Muscle of arm (tissue), 12 donors: ENCODE results near the gene PIK3R6. TPM values are rescaled to one million over a fixed set of nuclear protein-coding genes. Genes with fewer than 3 reads are reported as not detected.
"Not testable (repeated sequence)": the region's sequence is repeated elsewhere in the genome, so short reads cannot be mapped to it uniquely, and the experiment has no call there.

ENCODE experiments used
- DNase-seq: peaks from one replicate; pipeline ENCODE4 v3.0.0-alpha.2; 2013
- polyA plus RNA-seq, 12 donors: library from polyadenylated mRNA; unstranded; fragments of 120-200 nt; gene quantifications; one replicate each; pipeline ENCODE4 v1.2.1, GENCODE V29; 2013; ENCODE audit not compliant: insufficient read length in 12 of 12

PIK3R6 gene
- polyA plus RNA-seq, 12 donors: 3.0 to 5.8 (median 4.1) TPM; not detected in 1

DNA sequence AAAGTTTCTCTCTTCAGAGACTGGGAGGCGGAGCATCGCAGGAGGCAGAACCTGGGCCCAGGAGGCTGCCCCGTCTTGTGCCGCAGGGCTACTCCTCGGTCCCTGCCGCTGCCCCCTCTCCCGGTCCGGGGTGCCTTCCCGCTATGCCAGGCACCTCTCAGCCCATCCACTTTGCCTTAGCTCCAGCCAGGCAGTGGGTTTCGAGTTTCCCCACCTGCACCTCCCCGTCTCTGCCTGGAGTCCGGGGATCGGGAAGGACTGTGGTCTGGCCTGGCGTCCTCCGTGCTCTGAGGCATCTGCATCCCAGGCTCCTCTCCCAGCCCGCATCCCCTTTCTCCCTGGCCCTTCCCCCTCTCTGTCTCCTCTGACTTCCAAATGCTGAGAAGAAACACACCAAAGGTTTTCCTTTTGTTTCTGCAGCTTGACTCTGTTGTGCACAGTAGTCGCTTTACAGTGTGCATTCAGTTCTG is 26.8 kb upstream of the PIK3R6 start:
- peak; percentile 23 for DNase-seq

DNA sequence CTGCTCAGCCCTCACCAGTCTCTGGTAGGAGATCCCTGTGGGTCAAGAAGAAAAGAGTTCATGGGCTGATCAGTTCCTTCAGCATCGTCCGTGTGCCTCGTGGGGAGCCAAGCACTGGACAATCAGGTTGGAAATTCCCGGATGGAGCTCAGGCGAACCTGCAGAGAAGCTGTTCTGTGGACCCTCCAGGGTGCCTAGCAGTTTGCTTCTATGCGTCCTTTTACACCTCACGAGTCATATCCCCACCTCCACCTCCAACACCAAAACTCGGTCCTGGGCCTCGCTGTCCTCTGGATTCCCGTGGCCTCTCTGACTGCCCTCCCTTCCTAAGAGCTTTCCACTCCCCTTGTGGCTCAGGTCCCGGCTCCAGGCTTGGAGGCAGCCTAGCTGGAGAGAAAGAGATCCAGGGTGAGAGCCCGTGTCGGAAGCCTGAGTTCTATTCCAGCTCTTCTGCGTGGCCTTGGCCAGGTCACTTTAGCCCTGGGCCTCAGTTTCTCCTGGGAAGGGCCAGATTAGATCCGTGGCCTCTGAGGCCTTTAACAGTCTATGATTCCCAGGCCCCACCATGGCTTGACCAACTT is 26.2 kb upstream of the PIK3R6 start:
- no peak for DNase-seq

DNA sequence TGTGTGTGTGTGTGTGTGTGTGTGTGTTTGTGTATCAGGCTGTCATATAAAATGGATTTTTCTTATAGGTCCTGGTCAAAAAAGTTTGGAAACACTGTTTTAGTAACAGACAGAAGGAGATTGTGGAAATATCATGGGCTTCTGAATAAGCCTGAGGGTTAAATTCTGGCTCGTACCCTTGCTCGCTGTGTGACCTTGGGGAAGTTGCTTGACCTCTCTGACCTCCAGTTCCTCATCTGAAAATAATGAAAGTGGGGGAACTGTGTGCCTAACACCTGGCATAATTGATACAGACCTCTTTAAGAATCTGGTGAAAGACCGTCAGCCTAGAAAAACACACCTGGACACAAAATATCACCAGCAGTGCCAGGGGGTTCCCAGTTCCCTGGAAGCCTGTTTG is 25.6 kb upstream of the PIK3R6 start:
- DNase-seq: no peak

DNA sequence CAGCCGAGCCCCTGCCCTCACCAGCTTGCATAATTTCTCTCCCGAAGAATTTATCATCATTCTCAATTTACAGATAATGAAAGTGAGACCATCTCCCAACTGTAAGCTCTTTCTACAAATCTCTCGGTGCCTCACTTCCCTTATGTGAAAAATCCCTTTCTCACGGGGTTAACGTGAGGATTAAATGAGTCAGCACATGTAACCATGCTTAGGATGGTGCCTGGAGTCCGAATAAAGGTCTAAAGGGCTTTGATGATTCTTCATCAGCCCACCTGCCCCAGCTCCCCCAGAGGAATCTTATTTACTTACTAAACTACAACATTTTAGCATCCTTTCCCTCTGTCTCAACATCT is 24.8 kb upstream of the PIK3R6 start:
- DNase-seq: no peak

DNA sequence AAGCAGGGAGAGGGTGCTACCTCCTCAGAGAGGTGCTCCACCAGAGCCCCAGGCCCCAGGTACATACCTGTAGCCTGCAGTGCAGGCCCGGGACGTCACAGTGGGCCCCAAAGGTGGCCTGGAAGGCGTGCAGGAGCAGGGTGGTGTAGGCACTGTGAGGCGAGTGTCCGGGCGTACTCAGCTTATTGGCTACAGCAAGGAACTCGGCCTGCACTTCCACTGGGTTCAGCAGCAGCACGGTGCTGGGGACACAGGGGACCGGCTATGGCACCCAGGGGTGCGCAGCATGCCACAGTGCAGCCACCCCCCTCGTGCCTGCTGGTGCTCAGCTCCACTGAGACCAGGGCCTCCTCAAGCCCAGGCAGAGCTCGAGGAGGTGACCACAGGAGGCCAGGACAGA is 23.2 kb upstream of the PIK3R6 start:
- DNase-seq: no peak

DNA sequence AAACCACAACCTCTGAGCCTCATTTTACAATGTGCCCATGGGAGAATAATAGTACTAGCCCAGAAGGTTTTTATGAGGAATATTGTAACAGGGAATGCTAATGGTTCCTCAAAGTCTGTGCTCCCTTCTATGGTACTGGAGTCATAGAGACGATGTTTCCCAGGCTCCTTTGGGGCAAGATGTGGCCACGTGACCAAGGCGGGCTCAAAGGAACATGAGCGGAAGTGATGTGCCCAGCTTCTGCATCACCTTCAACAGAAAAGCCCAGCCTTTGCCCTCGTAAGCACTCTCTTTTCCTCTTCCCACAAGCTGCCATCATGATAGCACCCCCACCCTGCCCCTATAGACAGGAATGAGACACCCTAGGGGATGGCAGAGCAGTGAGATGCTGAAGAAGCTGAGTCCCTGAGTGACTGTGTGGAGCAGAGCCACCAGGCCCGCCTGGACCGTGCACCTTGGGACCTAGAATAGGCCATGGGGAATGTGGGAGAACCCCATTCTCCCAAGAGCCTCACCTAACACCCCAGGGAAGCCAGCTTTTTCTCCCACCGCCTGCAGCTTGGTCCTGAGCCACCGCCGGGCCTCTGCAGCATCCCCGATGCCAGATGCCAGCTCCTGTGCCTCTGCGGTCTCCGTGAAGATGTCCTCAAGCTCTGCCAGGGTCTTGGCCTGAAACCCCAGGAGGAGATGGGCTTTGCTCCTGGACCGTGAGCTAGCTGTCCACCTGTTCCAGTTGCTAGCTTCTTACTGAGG is 22.2 kb upstream of the PIK3R6 start:
- no peak for DNase-seq

DNA sequence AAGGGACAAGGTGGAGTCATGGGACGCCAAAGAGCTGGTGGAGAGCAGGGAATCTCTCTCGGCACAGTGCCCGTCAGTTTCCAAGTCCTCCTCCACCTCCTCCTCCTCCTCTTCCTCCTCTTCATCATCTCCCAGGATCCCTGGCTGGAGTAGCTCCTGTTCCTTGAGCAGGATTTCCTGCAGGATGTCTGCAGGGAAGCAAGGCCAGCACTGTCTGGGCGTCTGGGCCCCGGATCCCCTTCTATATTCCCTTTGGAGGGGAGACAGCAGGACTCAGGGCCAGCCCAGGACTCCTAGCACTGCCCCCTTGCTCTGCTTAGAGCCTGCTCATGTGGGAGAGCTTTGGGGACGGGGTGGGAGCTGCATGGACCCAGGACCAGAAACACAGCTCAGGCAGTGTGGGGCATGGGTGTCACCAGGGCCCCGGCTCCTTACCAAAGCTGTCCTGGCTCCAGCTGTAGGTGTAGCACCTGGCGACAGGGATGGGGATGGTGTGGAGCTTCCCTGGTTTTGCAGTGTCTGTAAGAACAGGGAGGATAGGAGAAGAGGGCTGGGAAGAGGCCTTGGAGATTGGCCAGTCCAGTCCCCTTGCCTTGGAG is 21.3 kb upstream of the PIK3R6 start:
- no peak for DNase-seq

DNA sequence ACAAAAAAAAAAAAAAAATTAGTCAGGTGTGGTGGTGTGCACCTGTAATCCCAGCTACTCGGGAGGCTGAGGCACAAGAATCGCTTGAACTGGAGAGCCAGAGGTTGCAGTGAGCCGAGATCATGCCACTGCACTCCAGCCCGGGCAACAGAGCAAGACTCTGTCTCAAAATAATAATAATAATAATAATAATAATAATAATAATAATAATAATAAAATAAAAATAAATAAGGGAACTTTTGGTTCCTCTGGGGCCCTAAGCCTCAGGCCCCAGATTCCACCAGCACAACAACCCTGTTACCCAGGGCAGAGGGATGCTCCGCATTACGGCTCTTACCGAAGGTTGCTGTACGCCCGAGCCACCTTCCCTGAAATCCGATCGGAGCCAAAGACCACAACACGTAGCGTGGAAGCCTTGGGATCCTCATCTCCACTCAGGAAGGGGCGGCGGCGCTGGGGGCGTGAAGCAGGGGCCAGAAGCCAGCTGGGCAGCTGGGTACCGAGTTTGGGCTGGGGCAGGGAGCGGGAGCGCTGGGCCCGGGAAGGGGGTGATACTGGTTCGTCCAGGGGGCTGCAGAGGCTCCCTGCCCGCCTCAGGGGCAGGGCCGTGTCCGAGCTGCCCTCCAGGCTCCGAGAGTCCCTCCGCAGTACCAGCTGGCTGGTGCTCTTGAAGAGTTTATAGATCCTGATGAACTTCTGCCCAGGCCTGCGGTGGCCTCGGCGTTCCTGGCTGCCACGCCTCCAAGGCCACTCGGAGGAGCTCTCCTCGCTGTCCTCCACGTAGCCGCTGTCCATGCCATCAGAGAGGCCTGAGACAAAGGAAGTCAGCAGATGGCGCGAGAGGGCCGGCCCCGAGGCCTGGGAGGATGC is 20.6 kb upstream of the PIK3R6 start:
- peak; percentile 29 for DNase-seq

DNA sequence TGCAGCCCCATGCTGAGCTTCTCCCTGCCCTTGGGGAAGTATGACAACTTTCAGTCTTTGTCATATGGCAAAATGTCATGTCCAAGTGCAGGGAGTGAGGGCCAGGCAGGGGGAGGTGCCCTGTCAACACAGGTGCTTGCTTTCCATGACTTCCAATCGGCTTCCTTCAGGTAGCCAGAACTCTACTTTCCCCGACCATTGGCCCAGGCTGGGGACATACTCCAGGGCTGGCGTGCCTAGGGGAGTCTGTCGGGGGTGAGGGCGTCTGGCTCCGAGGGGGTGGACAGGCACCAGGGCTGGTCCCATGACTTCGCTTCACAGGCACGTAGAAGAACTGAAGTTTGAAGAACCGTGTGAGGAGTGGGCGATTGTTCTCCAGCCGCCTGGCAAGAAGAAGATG is 19.8 kb upstream of the PIK3R6 start:
- DNase-seq: no peak

DNA sequence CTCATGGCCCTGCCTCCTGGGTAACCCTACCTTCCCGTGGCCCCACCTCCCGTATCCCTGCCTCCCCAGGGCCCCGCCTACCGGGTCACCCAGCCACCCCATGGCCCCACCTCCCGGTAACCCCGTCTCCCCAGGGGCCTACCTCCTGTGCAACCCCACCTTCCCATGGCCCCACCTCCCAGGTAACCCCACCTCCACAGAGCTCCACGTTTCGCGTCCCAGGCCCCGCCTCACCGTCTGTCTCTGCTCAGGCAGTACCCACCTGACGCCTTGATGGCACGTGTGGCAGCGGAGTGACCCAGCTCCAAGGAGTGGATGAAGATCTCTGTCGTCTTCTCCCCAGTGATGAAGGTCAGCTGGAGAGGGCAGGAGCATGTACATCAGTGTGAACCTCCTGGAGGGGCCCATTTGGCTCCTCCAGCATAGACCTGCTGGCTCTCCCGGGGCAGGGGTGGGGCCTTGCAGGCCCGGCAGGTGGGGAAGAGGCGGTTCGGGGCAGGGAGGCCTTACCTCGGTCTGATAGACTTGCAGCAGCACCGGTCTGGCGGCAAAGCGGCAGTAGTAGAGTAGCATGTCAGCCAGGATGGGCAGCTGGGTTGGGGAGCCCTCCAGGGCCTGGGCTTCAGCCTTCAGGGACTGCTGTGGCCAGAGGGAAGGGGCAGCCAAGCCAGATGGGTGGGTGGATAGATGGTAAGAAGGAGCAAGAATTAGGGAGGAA is 18.7 kb upstream of the PIK3R6 start:
- DNase-seq: no peak

DNA sequence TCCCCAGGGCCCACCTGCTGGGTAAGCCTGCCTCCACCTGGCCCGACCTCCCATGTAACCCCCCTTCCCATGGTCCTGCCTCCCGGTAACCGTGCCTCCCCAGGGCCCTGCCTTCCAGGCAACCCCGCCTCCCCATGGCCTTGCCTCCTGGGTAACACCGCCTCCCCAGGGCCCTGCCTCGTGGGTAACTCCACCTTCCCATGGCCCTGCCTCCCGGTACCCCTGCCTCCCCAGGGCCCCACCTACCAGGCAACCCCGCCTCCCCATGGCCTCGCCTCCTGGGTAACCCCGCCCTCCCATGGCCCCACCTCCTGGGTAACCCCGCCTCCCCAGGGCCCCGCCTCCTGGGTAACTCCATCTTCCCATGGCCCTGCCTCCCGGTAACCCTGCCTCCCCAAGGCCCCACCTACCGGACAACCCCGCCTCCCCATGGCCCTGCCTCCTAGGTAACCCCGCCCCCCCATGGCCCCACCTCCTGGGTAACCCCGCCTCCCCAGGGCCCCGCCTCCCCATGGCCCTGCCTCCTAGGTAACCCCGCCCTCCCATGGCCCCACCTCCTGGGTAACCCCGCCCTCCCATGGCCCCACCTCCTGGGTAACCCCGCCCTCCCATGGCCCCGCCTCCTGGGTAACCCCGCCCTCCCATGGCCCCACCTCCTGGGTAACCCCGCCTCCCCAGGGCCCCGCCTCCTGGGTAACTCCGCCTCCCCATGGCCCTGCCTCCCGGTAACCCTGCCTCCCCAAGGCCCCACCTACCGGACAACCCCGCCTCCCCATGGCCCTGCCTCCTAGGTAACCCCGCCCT is 17.9 kb upstream of the PIK3R6 start:
- not testable (repeated sequence) for DNase-seq

DNA sequence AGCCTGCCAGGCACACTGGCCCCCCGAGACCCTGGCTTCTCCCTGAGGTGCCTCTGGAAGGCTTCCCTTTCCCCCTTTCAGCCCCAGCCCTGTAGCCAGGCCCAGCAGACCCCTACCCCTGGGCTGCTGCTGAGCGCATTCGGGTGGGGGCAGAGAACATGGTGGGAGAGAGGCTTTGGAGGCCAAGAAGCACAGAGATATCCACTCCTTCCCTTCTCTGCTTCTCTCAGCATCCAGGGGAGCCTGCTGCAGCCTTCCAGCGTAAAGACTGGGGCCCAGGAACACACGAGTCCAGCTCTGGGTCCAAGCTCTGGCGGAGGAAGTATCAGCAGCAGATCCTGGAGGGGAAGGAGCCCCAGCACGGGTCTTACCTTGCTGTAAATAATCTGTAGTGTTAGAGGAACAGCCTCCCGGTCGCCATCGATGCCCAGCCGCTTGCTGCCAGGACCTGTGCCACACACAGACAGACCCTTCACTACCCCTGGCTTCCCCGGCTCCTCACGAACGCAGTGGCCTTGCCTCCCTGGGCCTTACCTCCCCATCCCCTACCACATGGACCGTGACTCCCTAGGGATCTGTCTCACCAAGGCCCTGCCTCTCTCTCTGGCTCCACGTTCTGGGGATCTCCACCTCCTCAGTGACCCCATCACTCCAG is 17.0 kb upstream of the PIK3R6 start:
- no peak for DNase-seq

DNA sequence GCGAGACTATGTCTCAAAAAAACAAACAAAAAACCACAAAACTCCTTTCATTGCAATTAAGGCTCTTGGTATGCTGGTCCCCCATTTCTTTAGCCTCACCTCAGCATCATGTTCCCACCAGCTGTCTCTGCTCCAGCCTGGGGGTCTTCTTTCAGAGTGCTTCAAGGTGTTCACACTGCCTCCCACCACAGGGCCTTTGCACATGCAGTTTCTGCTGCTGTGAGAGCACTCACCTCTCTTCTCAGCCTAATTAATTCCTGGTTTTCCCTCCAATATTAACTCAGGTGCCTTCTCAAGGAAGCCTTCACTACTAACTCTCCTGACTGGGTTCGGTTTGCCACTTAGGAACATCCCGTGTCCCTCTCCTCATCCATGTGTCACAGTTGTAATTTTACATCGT is 15.9 kb upstream of the PIK3R6 start:
- no peak for DNase-seq

DNA sequence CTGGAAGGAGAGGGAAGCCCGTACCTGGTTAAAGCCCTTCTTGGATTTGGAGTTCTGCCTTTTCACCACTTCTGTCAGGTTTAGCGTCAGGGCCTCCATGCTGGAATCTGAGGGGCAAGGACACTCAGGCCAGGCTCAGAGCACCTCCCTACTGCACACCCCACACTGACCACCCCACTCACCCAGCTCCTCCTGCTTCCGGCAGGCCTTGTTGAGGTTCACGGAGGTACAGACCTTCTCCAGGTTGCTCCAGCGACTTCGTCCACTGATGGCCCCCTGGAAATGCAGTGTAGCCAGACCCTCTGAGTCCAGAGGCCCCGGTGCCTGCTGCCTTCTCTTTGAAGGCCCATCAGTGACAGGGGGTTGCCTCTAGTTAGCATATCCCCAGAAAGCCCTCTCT is 14.1 kb upstream of the PIK3R6 start:
- DNase-seq: no peak

DNA sequence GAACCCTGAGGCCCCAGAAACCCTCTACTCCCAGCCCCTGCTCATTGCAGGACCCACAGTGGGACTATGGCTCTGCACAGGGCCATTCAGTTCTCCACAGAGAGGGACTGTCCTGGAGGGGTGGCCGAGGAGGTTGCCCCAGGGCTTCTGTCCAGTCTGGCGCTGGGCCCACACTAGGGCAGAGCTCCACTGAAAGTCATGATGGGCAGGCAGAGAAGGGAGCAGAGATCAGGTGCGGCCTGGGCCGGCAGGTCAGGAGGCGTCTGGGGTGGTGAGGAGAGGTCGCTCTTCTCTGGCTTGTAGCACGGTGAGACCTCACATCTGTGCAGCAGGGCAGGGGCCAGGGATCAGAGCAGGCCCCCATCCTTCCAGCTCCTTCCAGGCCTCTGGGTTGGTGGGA is 13.0 kb upstream of the PIK3R6 start:
- no peak for DNase-seq

DNA sequence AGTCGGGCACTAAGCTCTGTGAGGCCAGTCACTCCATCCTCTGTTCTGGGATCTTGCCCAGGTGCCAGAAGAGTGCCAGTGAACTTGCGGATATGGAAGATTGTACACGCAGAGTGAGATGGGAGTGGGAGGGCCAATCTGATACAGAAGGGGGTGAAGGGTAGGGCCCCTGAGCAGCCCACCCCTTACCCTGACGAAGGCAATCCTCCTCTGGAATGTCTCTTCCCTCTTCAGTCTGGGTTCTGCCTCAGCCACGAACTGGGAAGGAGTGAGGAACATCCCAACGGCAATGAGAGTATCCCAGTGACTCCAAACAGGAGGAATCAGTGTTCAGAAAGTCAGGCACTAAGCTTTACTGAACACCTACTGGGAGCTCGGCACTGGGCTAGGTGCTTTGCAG is 11.9 kb upstream of the PIK3R6 start:
- no peak for DNase-seq

DNA sequence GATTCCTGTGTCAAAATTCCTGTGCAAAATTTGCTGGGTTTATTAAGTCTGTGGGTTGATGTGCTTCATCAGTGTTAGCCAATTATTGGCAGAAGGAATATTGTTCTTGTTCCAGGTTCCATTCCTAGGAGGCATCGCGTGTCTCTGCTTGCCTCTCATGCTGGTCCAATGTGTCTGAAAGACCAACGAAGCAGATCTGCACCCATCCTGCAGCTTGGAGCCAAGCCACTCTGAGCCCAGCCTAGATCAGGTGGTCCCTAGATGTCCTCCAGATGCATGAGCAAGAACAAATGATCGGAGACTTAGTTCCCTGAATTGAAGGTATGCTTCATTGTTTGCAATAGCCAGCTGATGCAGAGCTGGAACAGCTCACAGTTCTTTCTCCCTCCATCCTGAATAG is 10.5 kb upstream of the PIK3R6 start:
- DNase-seq: no peak

DNA sequence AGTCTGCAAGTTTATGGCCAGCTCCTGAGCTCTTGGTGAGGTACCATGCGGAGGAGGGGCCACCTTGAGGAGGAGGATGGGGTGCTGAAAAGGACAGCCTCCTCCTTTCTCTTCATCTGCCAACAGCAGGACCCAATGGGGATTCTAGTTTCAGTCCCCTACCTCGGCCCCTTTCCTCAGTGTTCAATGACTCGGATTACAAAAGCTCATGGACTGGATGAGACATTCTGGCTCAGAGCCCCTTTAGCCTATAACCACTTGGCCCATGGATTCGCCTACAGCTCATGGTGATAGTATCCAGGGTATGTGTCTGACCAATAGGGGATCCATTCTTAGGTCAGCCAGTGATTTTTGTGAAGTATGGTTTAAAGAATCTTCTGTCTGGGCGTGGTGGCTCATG is 8.5 kb upstream of the PIK3R6 start:
- no peak for DNase-seq

DNA sequence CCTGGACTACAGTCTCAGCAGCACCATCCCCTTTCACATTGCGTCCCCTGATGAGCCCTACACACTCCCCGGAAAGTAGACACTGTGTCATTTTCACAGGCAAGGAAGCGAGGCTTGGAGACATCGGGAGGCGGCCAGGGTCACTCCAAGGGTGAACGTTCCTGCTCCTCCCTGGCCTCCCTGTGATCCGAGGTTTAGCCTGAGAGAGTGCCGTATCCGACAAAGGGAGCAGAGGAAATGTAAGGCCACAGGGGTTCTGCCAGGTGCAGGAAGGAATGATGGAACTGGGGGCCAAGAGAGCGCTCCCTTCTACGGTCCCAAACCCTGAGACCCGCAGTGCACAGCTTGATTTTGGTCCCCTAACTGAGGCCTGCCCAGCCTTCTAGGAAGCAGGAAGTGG is 8.0 kb upstream of the PIK3R6 start:
- DNase-seq: no peak
